ENCODE measurements around the gene TECTB.

GRCh38 chr10:112298581-112298980 is 15.4 kb downstream of the TECTB start:
- TF ChIP-seq YY1 (IDR thresholded peaks at IDR 0.05; ENCODE audit: extremely low read depth, insufficient replicate concordance, low read depth, low read length) = no peak
- TF ChIP-seq JUND (IDR thresholded peaks at IDR 0.05) = no peak
- TF ChIP-seq ELF1 (IDR thresholded peaks at IDR 0.05; ENCODE audit: borderline replicate concordance, low read depth) = no peak
- TF ChIP-seq, protein P1, sequence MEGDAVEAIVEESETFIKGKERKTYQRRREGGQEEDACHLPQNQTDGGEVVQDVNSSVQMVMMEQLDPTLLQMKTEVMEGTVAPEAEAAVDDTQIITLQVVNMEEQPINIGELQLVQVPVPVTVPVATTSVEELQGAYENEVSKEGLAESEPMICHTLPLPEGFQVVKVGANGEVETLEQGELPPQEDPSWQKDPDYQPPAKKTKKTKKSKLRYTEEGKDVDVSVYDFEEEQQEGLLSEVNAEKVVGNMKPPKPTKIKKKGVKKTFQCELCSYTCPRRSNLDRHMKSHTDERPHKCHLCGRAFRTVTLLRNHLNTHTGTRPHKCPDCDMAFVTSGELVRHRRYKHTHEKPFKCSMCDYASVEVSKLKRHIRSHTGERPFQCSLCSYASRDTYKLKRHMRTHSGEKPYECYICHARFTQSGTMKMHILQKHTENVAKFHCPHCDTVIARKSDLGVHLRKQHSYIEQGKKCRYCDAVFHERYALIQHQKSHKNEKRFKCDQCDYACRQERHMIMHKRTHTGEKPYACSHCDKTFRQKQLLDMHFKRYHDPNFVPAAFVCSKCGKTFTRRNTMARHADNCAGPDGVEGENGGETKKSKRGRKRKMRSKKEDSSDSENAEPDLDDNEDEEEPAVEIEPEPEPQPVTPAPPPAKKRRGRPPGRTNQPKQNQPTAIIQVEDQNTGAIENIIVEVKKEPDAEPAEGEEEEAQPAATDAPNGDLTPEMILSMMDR (IDR thresholded peaks at IDR 0.05 in 2 of 3, conservative IDR thresholded peaks at IDR 0.05 in 1 of 3; ENCODE audit: borderline replicate concordance in 1 of 3, insufficient read depth in 1 of 3, low read depth in 2 of 3, low read length in 2 of 3) = no peak
- TF ChIP-seq EZH2 (IDR thresholded peaks at IDR 0.05) = no peak
- no peak for TF ChIP-seq EZH2phosphoT487 (IDR thresholded peaks at IDR 0.05; ENCODE audit: borderline replicate concordance)
- no peak for TF ChIP-seq POLR2AphosphoS5 (IDR thresholded peaks at IDR 0.05; ENCODE audit: low read depth, low read length)
- TF ChIP-seq SRF (IDR thresholded peaks at IDR 0.05; ENCODE audit: low read depth) = no peak
- no peak for TF ChIP-seq ZNF274 (IDR thresholded peaks at IDR 0.05; ENCODE audit: low read depth, low read length)
- TF ChIP-seq EGR1 (IDR thresholded peaks at IDR 0.05; ENCODE audit: low read depth) = no peak
- no peak for TF ChIP-seq POLR2A (IDR thresholded peaks at IDR 0.05; ENCODE audit: borderline replicate concordance, extremely low read depth, insufficient read depth, insufficient read length)
- TF ChIP-seq, protein P2, sequence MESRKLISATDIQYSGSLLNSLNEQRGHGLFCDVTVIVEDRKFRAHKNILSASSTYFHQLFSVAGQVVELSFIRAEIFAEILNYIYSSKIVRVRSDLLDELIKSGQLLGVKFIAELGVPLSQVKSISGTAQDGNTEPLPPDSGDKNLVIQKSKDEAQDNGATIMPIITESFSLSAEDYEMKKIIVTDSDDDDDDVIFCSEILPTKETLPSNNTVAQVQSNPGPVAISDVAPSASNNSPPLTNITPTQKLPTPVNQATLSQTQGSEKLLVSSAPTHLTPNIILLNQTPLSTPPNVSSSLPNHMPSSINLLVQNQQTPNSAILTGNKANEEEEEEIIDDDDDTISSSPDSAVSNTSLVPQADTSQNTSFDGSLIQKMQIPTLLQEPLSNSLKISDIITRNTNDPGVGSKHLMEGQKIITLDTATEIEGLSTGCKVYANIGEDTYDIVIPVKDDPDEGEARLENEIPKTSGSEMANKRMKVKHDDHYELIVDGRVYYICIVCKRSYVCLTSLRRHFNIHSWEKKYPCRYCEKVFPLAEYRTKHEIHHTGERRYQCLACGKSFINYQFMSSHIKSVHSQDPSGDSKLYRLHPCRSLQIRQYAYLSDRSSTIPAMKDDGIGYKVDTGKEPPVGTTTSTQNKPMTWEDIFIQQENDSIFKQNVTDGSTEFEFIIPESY (IDR thresholded peaks at IDR 0.05; ENCODE audit: extremely low read depth, insufficient replicate concordance, low read length) = no peak
- TF ChIP-seq SIN3A (IDR thresholded peaks at IDR 0.05; ENCODE audit: low read depth) = no peak

Measured in HCT116 (cell line).